OCI-LY1 (cell line): ENCODE measurements around the gene IPO13.

Experiments used
- H2AFZ ChIP-seq: fragments of 200-600 bp; sonication (generic), shearing (Covaris generic); 2 replicates; pipeline ENCODE4 v1.6.0; 2014; ENCODE audit warnings: antibody characterized with exemption, mild to moderate bottlenecking, low read length
- H3F3A ChIP-seq: fragments of 200-600 bp; sonication (generic), shearing (Covaris generic); 2 replicates; pipeline ENCODE4 v1.6.0; 2014; ENCODE audit warnings: mild to moderate bottlenecking, antibody characterized with exemption, low read length, moderate library complexity; ENCODE audit not compliant: insufficient read depth
- H3K27ac ChIP-seq: fragments of 200-600 bp; sonication (generic); 2 replicates; pipeline ENCODE4 v1.5.1; 2014; ENCODE audit warnings: low read length, mixed run types, mild to moderate bottlenecking, low read depth; ENCODE audit not compliant: poor library complexity, severe bottlenecking
- H3K27me3 ChIP-seq: fragments of 200-600 bp; sonication (generic); 2 replicates; pipeline ENCODE4 v1.6.0; 2014; ENCODE audit warnings: antibody characterized with exemption, mild to moderate bottlenecking, low read length, moderate library complexity; ENCODE audit not compliant: insufficient read depth
- H3K36me3 ChIP-seq: fragments of 200-600 bp; sonication (generic); 2 replicates; pipeline ENCODE4 v1.6.1; 2014; ENCODE audit warnings: mild to moderate bottlenecking, antibody characterized with exemption, low read length, moderate library complexity, mixed read lengths; ENCODE audit not compliant: insufficient read depth
- H3K4me1 ChIP-seq: fragments of 200-600 bp; sonication (generic); 2 replicates; pipeline ENCODE4 v1.5.1; 2014; ENCODE audit warnings: mild to moderate bottlenecking, low read length, moderate library complexity; ENCODE audit not compliant: insufficient read depth, severe bottlenecking
- H3K4me2 ChIP-seq: fragments of 200-600 bp; sonication (generic), shearing (Covaris generic); 2 replicates; pipeline ENCODE4 v1.6.1; 2014; ENCODE audit warnings: low read length
- H3K4me3 ChIP-seq: fragments of 200-600 bp; sonication (generic); 2 replicates; pipeline ENCODE4 v1.5.1; 2014; ENCODE audit warnings: low read length, low read depth, mild to moderate bottlenecking, mixed read lengths; ENCODE audit not compliant: poor library complexity, severe bottlenecking
- H3K79me2 ChIP-seq: fragments of 200-600 bp; shearing (Covaris generic); 2 replicates; pipeline ENCODE4 v1.6.1; 2016; ENCODE audit warnings: mixed run types, low read length, mixed read lengths; ENCODE audit not compliant: insufficient read depth
- H3K9ac ChIP-seq: fragments of 200-600 bp; sonication (generic), shearing (Covaris generic); 2 replicates; pipeline ENCODE4 v1.6.1; 2014; ENCODE audit warnings: mild to moderate bottlenecking, low read length, mixed read lengths
- H3K9me2 ChIP-seq: fragments of 200-600 bp; sonication (generic), shearing (Covaris generic); 2 replicates; pipeline ENCODE4 v1.6.1; 2014; ENCODE audit warnings: low read depth, mild to moderate bottlenecking, low read length, mixed read lengths
- H3K9me3 ChIP-seq: fragments of 200-600 bp; shearing (Covaris generic); 2 replicates; pipeline ENCODE4 v1.6.1; 2014; ENCODE audit warnings: low read length, mixed read lengths
- H4K20me1 ChIP-seq: fragments of 200-600 bp; sonication (generic), shearing (Covaris generic); 2 replicates; pipeline ENCODE4 v1.6.0; 2016; ENCODE audit warnings: mild to moderate bottlenecking, low read length; ENCODE audit not compliant: insufficient read depth
- EZH2 ChIP-seq: fragments of 200-600 bp; sonication (generic), shearing (Covaris generic); IDR thresholded peaks from 2 replicates; pipeline ENCODE4 v1.8.0; 2017; ENCODE audit warnings: borderline replicate concordance, mixed run types, mild to moderate bottlenecking, antibody characterized with exemption, low read length, moderate library complexity, mixed read lengths
- TF ChIP-seq, protein P1 (sequence below): fragments of 200-600 bp; sonication (generic), shearing (Covaris generic); IDR thresholded peaks from 2 replicates; pipeline ENCODE4 v1.5.1; 2017; ENCODE audit warnings: mild to moderate bottlenecking, antibody characterized with exemption, low read length, moderate library complexity, mixed read lengths

IPO13 gene

DNA sequence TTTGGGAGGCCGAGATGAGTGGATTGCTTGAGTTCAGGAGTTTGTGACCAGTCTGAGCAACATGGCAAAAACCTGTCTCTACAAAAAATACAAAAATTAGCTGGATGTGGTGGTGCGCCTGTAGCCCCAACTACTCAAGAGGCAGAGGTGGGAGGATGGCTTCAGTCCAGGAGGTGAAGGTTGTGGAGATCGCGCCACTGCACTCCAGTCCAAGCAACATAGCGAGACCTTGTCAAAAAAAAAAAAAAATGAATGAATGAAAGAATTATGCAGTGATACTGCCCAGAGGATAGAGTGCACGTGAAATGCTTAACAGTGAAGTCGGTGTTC, 22.6 kb downstream of the IPO13 start:
- Histone ChIP-seq H3K4me1 (peaks cover 20% of the 10 kb centered on the region), H3K27me3 (no peaks in the 10 kb centered on the region), H3K4me3 (peak overlapping the region; percentile 89), H3K4me2 (peak overlapping the region; percentile 43), H4K20me1 (no peaks in the 10 kb centered on the region), H3K36me3 (peaks cover 25% of the 10 kb centered on the region), H3F3A (no peaks in the 10 kb centered on the region), H3K9me2 (no peaks in the 10 kb centered on the region), H2AFZ (no peak overlapping the region), H3K9me3 (no peaks in the 10 kb centered on the region), H3K79me2 (no peaks in the 10 kb centered on the region), H3K27ac (no peak overlapping the region), H3K9ac (no peak overlapping the region)
- TF ChIP-seq EZH2: no peak
- TF ChIP-seq, protein P1, sequence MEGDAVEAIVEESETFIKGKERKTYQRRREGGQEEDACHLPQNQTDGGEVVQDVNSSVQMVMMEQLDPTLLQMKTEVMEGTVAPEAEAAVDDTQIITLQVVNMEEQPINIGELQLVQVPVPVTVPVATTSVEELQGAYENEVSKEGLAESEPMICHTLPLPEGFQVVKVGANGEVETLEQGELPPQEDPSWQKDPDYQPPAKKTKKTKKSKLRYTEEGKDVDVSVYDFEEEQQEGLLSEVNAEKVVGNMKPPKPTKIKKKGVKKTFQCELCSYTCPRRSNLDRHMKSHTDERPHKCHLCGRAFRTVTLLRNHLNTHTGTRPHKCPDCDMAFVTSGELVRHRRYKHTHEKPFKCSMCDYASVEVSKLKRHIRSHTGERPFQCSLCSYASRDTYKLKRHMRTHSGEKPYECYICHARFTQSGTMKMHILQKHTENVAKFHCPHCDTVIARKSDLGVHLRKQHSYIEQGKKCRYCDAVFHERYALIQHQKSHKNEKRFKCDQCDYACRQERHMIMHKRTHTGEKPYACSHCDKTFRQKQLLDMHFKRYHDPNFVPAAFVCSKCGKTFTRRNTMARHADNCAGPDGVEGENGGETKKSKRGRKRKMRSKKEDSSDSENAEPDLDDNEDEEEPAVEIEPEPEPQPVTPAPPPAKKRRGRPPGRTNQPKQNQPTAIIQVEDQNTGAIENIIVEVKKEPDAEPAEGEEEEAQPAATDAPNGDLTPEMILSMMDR: no peak

DNA sequence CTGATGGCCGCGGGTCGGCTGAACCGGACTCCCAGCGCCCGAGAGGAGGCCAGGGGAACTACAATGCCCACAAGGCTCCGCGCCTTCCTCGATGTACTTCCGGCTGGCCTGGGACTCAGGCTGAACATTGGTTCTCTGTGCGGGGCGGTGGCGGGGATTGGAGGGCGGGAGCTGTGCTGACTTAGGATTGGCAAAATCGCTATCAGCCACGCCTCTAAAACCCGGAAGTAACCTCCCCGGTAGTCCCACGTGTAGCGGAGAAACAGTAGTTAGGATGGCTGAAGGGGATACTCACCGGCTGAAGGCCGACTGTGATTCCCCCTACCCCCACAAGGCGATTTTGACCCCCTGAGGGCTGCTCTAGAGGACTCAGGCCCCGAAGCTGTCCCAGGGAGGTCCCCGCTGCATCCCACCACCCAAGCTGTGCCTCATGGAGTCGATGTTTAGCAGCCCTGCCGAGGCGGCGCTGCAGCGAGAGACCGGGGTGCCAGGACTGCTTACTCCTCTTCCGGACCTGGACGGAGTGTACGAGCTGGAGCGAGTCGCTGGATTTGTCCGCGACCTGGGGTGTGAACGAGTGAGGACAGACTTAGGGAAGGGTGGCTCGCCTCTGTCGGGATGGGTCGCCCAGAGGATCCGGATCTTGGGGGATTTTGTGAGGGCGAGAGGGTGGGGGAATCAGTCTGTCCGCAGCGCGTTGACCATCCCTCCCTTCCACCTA, 23.2 kb downstream of the IPO13 start, which contains the start of gene DPH2:
Gene DPH2, plus strand, starts transcription at position 265 of the 721 bp plus-strand sequence. Its CDS starts 166 bp downstream, at position 431.
- H3K27ac ChIP-seq: no peak within 1 kb of the TSS

DNA sequence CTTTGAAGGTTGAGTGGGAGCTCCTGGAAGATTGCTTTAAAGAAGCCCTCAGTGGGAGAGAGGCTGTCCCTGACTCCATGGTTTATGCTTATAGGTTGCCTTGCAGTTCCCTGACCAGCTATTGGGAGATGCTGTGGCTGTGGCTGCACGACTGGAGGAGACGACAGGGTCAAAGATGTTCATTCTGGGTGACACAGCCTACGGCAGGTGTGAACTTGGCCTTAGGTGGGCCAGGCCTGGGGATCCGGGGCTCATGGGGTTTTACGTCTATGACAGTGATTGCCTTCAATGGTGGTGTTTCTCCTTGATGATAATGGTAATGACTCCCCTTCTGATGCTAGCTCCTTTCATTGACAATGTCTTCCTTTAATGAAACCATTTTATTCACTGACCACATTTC, 23.8 kb downstream of the IPO13 start:
- peak overlapping the region; percentile 89 for H3K4me3 ChIP-seq
- peak overlapping the region; percentile 77 for H3K4me2 ChIP-seq
- H2AFZ ChIP-seq: no peak overlapping the region
- no peak overlapping the region for H3K27ac ChIP-seq
- no peak for TF ChIP-seq EZH2
- TF ChIP-seq, protein P1: no peak
- peaks cover 21% of the 10 kb centered on the region for H3K4me1 ChIP-seq
- H3F3A ChIP-seq: no peaks in the 10 kb centered on the region
- H3K36me3 ChIP-seq: peaks cover 25% of the 10 kb centered on the region
- H4K20me1 ChIP-seq: no peaks in the 10 kb centered on the region
- H3K9me2 ChIP-seq: no peaks in the 10 kb centered on the region
- no peaks in the 10 kb centered on the region for H3K9me3 ChIP-seq
- no peaks in the 10 kb centered on the region for H3K79me2 ChIP-seq
- H3K27me3 ChIP-seq: no peaks in the 10 kb centered on the region
- H3K9ac ChIP-seq: peak overlapping the region; percentile 69

More for the DNA sequence above, 23.2 kb downstream of the IPO13 start, which contains the start of gene DPH2:
- H3K27me3 ChIP-seq: no peaks in the 10 kb centered on the region
- no peaks in the 10 kb centered on the region for H3K9me2 ChIP-seq
- TF ChIP-seq, protein P1: 0 out of 2 replicates have a peak, but pooled peaks have one; percentile 8
- TF ChIP-seq EZH2: no peak
- peaks cover 25% of the 10 kb centered on the region for H3K36me3 ChIP-seq
- H3K79me2 ChIP-seq: no peaks in the 10 kb centered on the region
- peaks cover 21% of the 10 kb centered on the region for H3K4me1 ChIP-seq
- H3K4me3 ChIP-seq: peak within 1 kb of the TSS; percentile 89
- peak within 1 kb of the TSS; percentile 77 for H3K4me2 ChIP-seq
- no peak within 1 kb of the TSS for H2AFZ ChIP-seq
- no peaks in the 10 kb centered on the region for H4K20me1 ChIP-seq
- no peaks in the 10 kb centered on the region for H3K9me3 ChIP-seq
- H3K9ac ChIP-seq: peak within 1 kb of the TSS; percentile 69
- H3F3A ChIP-seq: no peaks in the 10 kb centered on the region
